RWPE2 (cell line): ENCODE data around the gene MMADHC.

Source experiments
- ATAC-seq: fragments of 200-7000 bp; cut with Tn5 transposase; 3 replicates; pipeline ENCODE4 v1.9.1; 2021; ENCODE audit warnings: low read depth
- DNase-seq: peaks from one replicate; pipeline ENCODE4 v3.0.0-alpha.2; 2020; ENCODE audit warnings: low spot score
- H3K27ac ChIP-seq: fragments of 450-650 bp; 2 replicates; pipeline ENCODE4 v1.5.1; 2017; ENCODE audit warnings: mild to moderate bottlenecking; ENCODE audit not compliant: poor library complexity, severe bottlenecking
- H3K27me3 ChIP-seq: fragments of 250-450 bp; sonication (Bioruptor Pico); 2 replicates; pipeline ENCODE4 v1.5.1; 2021; ENCODE audit warnings: mild to moderate bottlenecking, moderate library complexity; ENCODE audit not compliant: insufficient read depth, poor library complexity, severe bottlenecking
- H3K36me3 ChIP-seq: fragments of 250-450 bp; sonication (Bioruptor Pico); 2 replicates; pipeline ENCODE4 v1.5.1; 2020; ENCODE audit warnings: low read depth, mild to moderate bottlenecking, moderate library complexity
- H3K4me1 ChIP-seq: fragments of 250-450 bp; sonication (Bioruptor Pico); 2 replicates; pipeline ENCODE4 v1.5.1; 2021; ENCODE audit warnings: mild to moderate bottlenecking, moderate library complexity; ENCODE audit not compliant: insufficient read depth, poor library complexity, severe bottlenecking
- H3K4me3 ChIP-seq: fragments of 250-450 bp; sonication (Bioruptor Pico); 2 replicates; pipeline ENCODE4 v1.5.1; 2021; ENCODE audit warnings: mild to moderate bottlenecking, moderate library complexity; ENCODE audit not compliant: severe bottlenecking
- H3K9me3 ChIP-seq: fragments of 250-450 bp; sonication (Bioruptor Pico); 2 replicates; pipeline ENCODE4 v1.5.1; 2021; ENCODE audit warnings: mild to moderate bottlenecking, moderate library complexity; ENCODE audit not compliant: severe bottlenecking
- TF ChIP-seq, protein P1 (sequence below): fragments of 450-650 bp; IDR thresholded peaks from one replicate; pipeline ENCODE4 v1.5.1; 2017; ENCODE audit warnings: mild to moderate bottlenecking, moderate library complexity; ENCODE audit not compliant: poor library complexity, severe bottlenecking

Gene MMADHC

DNA sequence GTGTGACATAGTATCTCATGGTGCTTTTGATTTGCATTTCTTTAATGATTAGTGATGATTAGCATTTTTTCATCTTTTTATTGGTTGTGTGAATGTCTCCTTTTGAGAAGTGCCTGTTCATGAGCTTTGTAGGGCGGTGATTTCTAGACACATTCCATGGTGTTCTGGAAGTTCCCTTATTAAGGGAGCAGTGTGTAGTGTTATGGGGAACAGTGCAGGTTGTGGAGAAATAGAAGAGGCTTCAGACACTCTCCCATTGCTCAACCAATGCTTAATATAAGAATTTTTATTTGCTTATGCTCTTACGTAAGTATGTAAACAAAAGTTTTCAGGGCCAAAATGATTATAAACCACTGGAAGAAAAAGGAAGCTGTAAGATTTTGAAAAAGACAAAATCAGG lies 34.7 kb downstream of the MMADHC start:
- TF ChIP-seq, protein P1, sequence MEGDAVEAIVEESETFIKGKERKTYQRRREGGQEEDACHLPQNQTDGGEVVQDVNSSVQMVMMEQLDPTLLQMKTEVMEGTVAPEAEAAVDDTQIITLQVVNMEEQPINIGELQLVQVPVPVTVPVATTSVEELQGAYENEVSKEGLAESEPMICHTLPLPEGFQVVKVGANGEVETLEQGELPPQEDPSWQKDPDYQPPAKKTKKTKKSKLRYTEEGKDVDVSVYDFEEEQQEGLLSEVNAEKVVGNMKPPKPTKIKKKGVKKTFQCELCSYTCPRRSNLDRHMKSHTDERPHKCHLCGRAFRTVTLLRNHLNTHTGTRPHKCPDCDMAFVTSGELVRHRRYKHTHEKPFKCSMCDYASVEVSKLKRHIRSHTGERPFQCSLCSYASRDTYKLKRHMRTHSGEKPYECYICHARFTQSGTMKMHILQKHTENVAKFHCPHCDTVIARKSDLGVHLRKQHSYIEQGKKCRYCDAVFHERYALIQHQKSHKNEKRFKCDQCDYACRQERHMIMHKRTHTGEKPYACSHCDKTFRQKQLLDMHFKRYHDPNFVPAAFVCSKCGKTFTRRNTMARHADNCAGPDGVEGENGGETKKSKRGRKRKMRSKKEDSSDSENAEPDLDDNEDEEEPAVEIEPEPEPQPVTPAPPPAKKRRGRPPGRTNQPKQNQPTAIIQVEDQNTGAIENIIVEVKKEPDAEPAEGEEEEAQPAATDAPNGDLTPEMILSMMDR: no peak
- DNase-seq: no peak
- Histone ChIP-seq H3K4me3 (no peak overlapping the region), H3K4me1 (no peaks in the 10 kb centered on the region), H3K9me3 (no peaks in the 10 kb centered on the region), H3K27me3 (no peaks in the 10 kb centered on the region), H3K27ac (no peak overlapping the region), H3K36me3 (no peaks in the 10 kb centered on the region)
- no peak for ATAC-seq

DNA sequence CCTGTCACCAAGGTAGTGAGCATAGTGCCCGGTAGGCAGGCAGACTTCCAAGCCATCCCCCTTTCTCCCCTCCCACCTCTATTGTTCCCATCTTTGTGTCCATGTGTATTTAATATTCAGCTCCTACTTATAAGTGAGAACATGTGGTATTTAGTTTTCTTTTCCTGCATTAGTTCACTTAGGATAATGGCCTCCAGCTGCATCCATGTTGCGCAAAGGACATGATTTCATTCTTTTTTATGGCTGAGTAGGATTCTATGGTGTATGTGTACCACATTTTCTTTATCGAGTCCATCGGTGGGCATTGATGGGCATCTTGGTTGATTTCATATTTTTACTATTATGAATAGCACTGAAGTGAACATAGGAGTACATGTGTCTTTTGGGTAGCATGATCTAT lies 35.3 kb downstream of the MMADHC start:
- Histone ChIP-seq H3K36me3 (no peaks in the 10 kb centered on the region), H3K27ac (no peak overlapping the region), H3K9me3 (no peaks in the 10 kb centered on the region), H3K4me1 (no peaks in the 10 kb centered on the region), H3K4me3 (no peak overlapping the region), H3K27me3 (no peaks in the 10 kb centered on the region)
- TF ChIP-seq, protein P1: no peak
- DNase-seq (no peak), ATAC-seq (no peak)

DNA sequence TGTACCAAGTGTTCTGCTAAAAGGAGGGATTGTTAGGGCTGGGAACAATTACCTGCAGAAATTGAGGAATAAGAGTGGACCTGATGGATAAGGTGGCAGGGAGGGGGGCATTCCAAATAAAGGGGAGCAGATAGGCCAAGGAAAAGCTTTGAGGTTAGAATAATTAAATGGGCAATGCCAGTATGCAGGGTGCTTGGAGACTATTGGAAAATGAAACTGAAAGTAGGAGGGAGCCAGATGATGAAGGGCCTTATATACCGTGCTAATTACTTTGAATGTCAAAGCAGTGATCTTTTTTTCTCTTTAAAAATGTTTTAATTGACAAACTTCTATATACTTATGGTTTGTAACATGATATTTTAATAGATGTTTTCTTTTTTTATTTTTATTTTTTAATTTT lies 42.9 kb downstream of the MMADHC start:
- H3K9me3 ChIP-seq: no peaks in the 10 kb centered on the region
- H3K36me3 ChIP-seq: no peaks in the 10 kb centered on the region
- ATAC-seq (no peak), DNase-seq (no peak)
- H3K4me3 ChIP-seq: no peak overlapping the region
- no peak overlapping the region for H3K27ac ChIP-seq
- TF ChIP-seq, protein P1: no peak
- no peaks in the 10 kb centered on the region for H3K27me3 ChIP-seq
- H3K4me1 ChIP-seq: no peaks in the 10 kb centered on the region

DNA sequence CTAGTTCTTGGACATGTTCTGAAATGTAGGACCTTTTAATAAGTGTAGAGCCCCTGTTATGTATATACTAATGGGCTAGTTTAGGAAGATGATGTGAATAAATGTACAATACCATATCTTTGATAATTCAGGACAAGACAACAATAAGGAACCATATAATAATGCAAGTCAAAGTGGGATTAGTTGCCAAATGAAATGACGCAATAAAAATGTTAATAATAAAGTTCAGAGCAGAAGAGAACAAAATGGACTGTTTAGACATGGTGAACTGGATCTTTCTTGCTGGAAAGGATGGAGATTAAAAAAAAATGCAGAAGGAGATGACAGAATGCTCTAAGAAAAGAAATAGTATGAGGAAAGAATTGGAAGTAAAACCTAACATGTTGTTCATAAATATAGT lies 43.7 kb downstream of the MMADHC start:
- no peak for DNase-seq
- no peaks in the 10 kb centered on the region for H3K4me1 ChIP-seq
- H3K27me3 ChIP-seq: no peaks in the 10 kb centered on the region

DNA sequence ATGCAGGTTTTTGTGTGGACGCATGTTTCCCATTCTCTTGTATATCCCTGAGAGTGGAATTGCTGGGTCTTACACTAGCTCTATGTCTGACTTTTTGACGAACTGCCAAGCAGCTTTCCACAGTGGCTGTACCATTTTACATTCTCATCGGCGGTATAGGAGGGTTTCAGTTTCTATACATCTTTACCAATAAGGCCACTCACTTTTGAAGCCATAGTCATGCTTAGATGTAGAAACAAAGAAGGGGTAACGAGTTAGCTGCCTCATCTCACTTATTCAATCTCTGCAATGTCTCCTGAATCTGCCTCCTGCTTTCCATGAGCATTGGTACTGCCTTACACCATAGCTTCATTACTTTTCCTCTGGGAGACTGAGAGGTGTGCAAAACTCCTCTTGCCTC lies 47.4 kb downstream of the MMADHC start:
- Histone ChIP-seq H3K9me3 (no peaks in the 10 kb centered on the region), H3K27me3 (no peaks in the 10 kb centered on the region), H3K4me1 (peaks cover 11% of the 10 kb centered on the region), H3K36me3 (no peaks in the 10 kb centered on the region), H3K4me3 (no peak overlapping the region), H3K27ac (no peak overlapping the region)
- DNase-seq: no peak
- no peak for ATAC-seq
- TF ChIP-seq, protein P1: no peak

More for the DNA sequence above, 43.7 kb downstream of the MMADHC start:
- Histone ChIP-seq H3K36me3 (no peaks in the 10 kb centered on the region), H3K4me3 (no peak overlapping the region), H3K9me3 (no peaks in the 10 kb centered on the region), H3K27ac (no peak overlapping the region)
- ATAC-seq: no peak
- TF ChIP-seq, protein P1: no peak
